ENCODE data around the gene PPP6R2. TPM values are rescaled to one million over a fixed set of nuclear protein-coding genes. Genes with fewer than 3 reads are reported as not detected.
"Not testable (repeated sequence)": the region's sequence is repeated elsewhere in the genome, so short reads cannot be mapped to it uniquely, and the experiment has no call there.

The PPP6R2 gene
- total RNA-seq, 1 donor from 2014 or later: 65.4 TPM

- ATAC-seq: no peak
- no peak for DNase-seq (ENCODE audit: low spot score)
Observed at GRCh38 chr22:50337262-50338041, 5.7 kb upstream of the PPP6R2 start.

GRCh38 chr22:50338042-50338573 lies 5.0 kb upstream of the PPP6R2 start:
- no peak for DNase-seq (ENCODE audit: low spot score)
- no peak for ATAC-seq

- ATAC-seq (no peak), DNase-seq (ENCODE audit: low spot score) (no peak)
Observed at GRCh38 chr22:50338860-50339462, 4.2 kb upstream of the PPP6R2 start.

- ATAC-seq (no peak), DNase-seq (ENCODE audit: low spot score) (no peak)
Observed at GRCh38 chr22:50339945-50340879, 2.9 kb upstream of the PPP6R2 start.

GRCh38 chr22:50341977-50342650 lies 1.0 kb upstream of the PPP6R2 start:
- DNase-seq (ENCODE audit: low spot score) (peak; percentile 87), ATAC-seq (peak; percentile 83)

- no peak for ATAC-seq
Observed at GRCh38 chr22:50343541-50343935, 411 bp downstream of the PPP6R2 start.

GRCh38 chr22:50346470-50346869 lies 3.3 kb downstream of the PPP6R2 start:
- DNase-seq (ENCODE audit: low spot score) (no peak), ATAC-seq (no peak)

More at GRCh38 chr22:50343541-50343935, 411 bp downstream of the PPP6R2 start:
- no peak for DNase-seq (ENCODE audit: low spot score)

GRCh38 chr22:50347157-50347556 lies 4.0 kb downstream of the PPP6R2 start:
- ATAC-seq: no peak
- DNase-seq (ENCODE audit: low spot score): no peak

GRCh38 chr22:50348058-50348457 lies 4.9 kb downstream of the PPP6R2 start:
- DNase-seq (ENCODE audit: low spot score): no peak
- ATAC-seq: no peak

GRCh38 chr22:50356186-50356585 lies 13.1 kb downstream of the PPP6R2 start:
- no peak for DNase-seq (ENCODE audit: low spot score)
- no peak for ATAC-seq

- ATAC-seq (no peak), DNase-seq (ENCODE audit: low spot score) (no peak)
Observed at GRCh38 chr22:50357222-50357621, 14.1 kb downstream of the PPP6R2 start.

GRCh38 chr22:50357756-50358155 lies 14.6 kb downstream of the PPP6R2 start:
- no peak for DNase-seq (ENCODE audit: low spot score)
- ATAC-seq: no peak

GRCh38 chr22:50360578-50360977 lies 17.5 kb downstream of the PPP6R2 start:
- ATAC-seq (peak; percentile 89), DNase-seq (ENCODE audit: low spot score) (peak; percentile 60)

- DNase-seq (ENCODE audit: low spot score): no peak
- no peak for ATAC-seq
Observed at GRCh38 chr22:50361222-50361621, 18.1 kb downstream of the PPP6R2 start.

GRCh38 chr22:50361688-50362087 lies 18.6 kb downstream of the PPP6R2 start:
- ATAC-seq (peak; percentile 31), DNase-seq (ENCODE audit: low spot score) (no peak)

GRCh38 chr22:50363166-50363802 lies 20.2 kb downstream of the PPP6R2 start:
- DNase-seq (ENCODE audit: low spot score): no peak
- no peak for ATAC-seq

- DNase-seq (ENCODE audit: low spot score); ATAC-seq: not testable (repeated sequence)
Observed at GRCh38 chr22:50363803-50364194, 20.7 kb downstream of the PPP6R2 start.

GRCh38 chr22:50367778-50368500 lies 24.8 kb downstream of the PPP6R2 start:
- no peak for ATAC-seq
- DNase-seq (ENCODE audit: low spot score): no peak

GRCh38 chr22:50371101-50371648 lies 28.0 kb downstream of the PPP6R2 start:
- DNase-seq (ENCODE audit: low spot score) (no peak), ATAC-seq (no peak)

Measured in left lobe of liver (tissue), 2 donors.